Endothelial cell of umbilical vein (primary cell): ENCODE results near the gene CLIC3. TPM values are rescaled to one million over a fixed set of nuclear protein-coding genes. Genes with fewer than 3 reads are reported as not detected.

Experiments used
- BruUV-seq: library from RNA; stranded (reverse); fragments of 400-500 nt; replicated peaks from 2 replicates; lab custom pipeline; 2021; lab: Mats Ljungman, UMichigan
- CTCF ChIA-PET: fragments of 300-600, 350-600 bp; sonication (Branson Sonifier 250); formaldehyde crosslinking; loops from one replicate; lab custom pipeline; 2021; ENCODE audit warnings: antibody characterized with exemption, inconsistent platforms; lab: Charles Lee
- POLR2A ChIA-PET: fragments of 300-600, 350-600 bp; sonication (Branson Sonifier 250); formaldehyde crosslinking; loops from one replicate; lab custom pipeline; 2021; ENCODE audit warnings: antibody characterized with exemption, inconsistent platforms; lab: Charles Lee
- DNase-seq: peaks from one replicate; pipeline ENCODE4 v3.0.0-alpha.2; 2011; ENCODE audit warnings: low read depth, low spot score
- FAIRE-seq: peaks from 2 replicates; lab custom pipeline; 2011; peaks lifted over from hg19 to GRCh38; lab: Jason Lieb, UNC
- H2AFZ ChIP-seq: 2 replicates; pipeline ENCODE4 v1.6.0; 2012; ENCODE audit warnings: low read depth, low read length, control low read depth, inconsistent platforms
- H3K27ac ChIP-seq: 2 replicates; pipeline ENCODE4 v1.5.1; 2011; ENCODE audit warnings: low read depth, mild to moderate bottlenecking, control low read depth, low read length, moderate library complexity; ENCODE audit not compliant: insufficient read depth
- H3K27me3 ChIP-seq, 2 experiments: 2 replicates each; pipeline versions ENCODE4 v1.6.0 to v1.6.1; 2011; ENCODE audit warnings: low read length in 2 of 2, mixed read lengths in 1 of 2; ENCODE audit not compliant: control insufficient read depth in 2 of 2, insufficient read depth in 2 of 2
- H3K36me3 ChIP-seq, 2 experiments: 2 replicates in 1 of 2; 3 replicates in 1 of 2; pipeline ENCODE4 v1.5.1; 2011; ENCODE audit warnings: low read length in 2 of 2, mild to moderate bottlenecking in 1 of 2, moderate library complexity in 1 of 2; ENCODE audit not compliant: control insufficient read depth in 2 of 2, insufficient read depth in 2 of 2; ENCODE audit errors: extremely low read depth in 1 of 2
- H3K4me1 ChIP-seq: 3 replicates; pipeline ENCODE4 v1.5.1; 2011; ENCODE audit warnings: mild to moderate bottlenecking, low read length; ENCODE audit not compliant: control insufficient read depth, insufficient read depth; ENCODE audit errors: extremely low read depth
- H3K4me2 ChIP-seq: 2 replicates; pipeline ENCODE4 v1.6.1; 2011; ENCODE audit warnings: low read length, control low read depth, mixed read lengths; ENCODE audit not compliant: insufficient read depth
- H3K4me3 ChIP-seq, 3 experiments: fragments of 200-600 bp in 1 of 3; sonication (generic), shearing (Covaris generic) in 1 of 3; replicated peaks in 1 of 3; 2 replicates each; pipeline ENCODE4 v1.5.1; 2011 to 2016; ENCODE audit warnings: control low read depth in 3 of 3, low read length in 3 of 3, mild to moderate bottlenecking in 2 of 3, inconsistent platforms in 1 of 3, low read depth in 1 of 3, moderate library complexity in 1 of 3; ENCODE audit not compliant: insufficient read depth in 1 of 3
- H3K79me2 ChIP-seq: 2 replicates; pipeline ENCODE4 v1.6.0; 2012; ENCODE audit warnings: low read length, inconsistent platforms; ENCODE audit not compliant: control insufficient read depth, insufficient read depth
- H3K9ac ChIP-seq: replicated peaks from 2 replicates; pipeline ENCODE3; 2011; ENCODE audit warnings: low read length, control low read depth; ENCODE audit not compliant: insufficient read depth; ENCODE audit errors: extremely low read depth
- H3K9me1 ChIP-seq: replicated peaks from 3 replicates; pipeline ENCODE4 v1.6.0; 2011; ENCODE audit warnings: mild to moderate bottlenecking, low read length; ENCODE audit not compliant: control insufficient read depth, insufficient read depth; ENCODE audit errors: extremely low read depth
- H3K9me3 ChIP-seq: replicated peaks from 2 replicates; pipeline ENCODE4 v1.5.1; 2012; ENCODE audit warnings: low read length, inconsistent platforms; ENCODE audit not compliant: control insufficient read depth, insufficient read depth
- H4K20me1 ChIP-seq: replicated peaks from 2 replicates; pipeline ENCODE3; 2011; ENCODE audit warnings: mild to moderate bottlenecking, low read length; ENCODE audit not compliant: control insufficient read depth, insufficient read depth; ENCODE audit errors: extremely low read depth
- CTCF ChIP-seq, 2 donors: IDR thresholded peaks; 1 replicate in 1 of 2; 2 replicates in 1 of 2; pipeline ENCODE4 v1.5.1; 2011; ENCODE audit warnings: low read length in 2 of 2, mild to moderate bottlenecking in 2 of 2, moderate library complexity in 2 of 2, control low read depth in 1 of 2, inconsistent platforms in 1 of 2, low read depth in 1 of 2; ENCODE audit not compliant: insufficient read depth in 1 of 2; ENCODE audit errors: extremely low read depth in 1 of 2
- EZH2 ChIP-seq: IDR thresholded peaks from 2 replicates; pipeline ENCODE4 v1.6.1; 2012; ENCODE audit warnings: borderline replicate concordance, low read depth, mild to moderate bottlenecking, moderate library complexity, low read length, inconsistent platforms; ENCODE audit not compliant: severe bottlenecking
- FOS ChIP-seq: IDR thresholded peaks from 2 replicates; pipeline ENCODE4 v1.6.1; 2011; ENCODE audit warnings: mild to moderate bottlenecking, low read length, moderate library complexity, borderline replicate concordance; ENCODE audit not compliant: insufficient read depth
- GATA2 ChIP-seq: IDR thresholded peaks from 2 replicates; pipeline ENCODE4 v1.7.0; 2011; ENCODE audit warnings: low read depth, mild to moderate bottlenecking, moderate library complexity, mixed read lengths, low read length; ENCODE audit not compliant: insufficient read length, insufficient read depth
- JUN ChIP-seq: IDR thresholded peaks from 2 replicates; pipeline ENCODE4 v1.6.1; 2011; ENCODE audit warnings: borderline replicate concordance, low read depth; ENCODE audit not compliant: insufficient read length, insufficient read depth
- MAX ChIP-seq: IDR thresholded peaks from 2 replicates; pipeline ENCODE4 v1.6.1; 2011; ENCODE audit not compliant: insufficient read depth, insufficient read length
- MYC ChIP-seq: IDR thresholded peaks from one replicate; pipeline ENCODE4 v1.6.1; 2011; ENCODE audit warnings: mild to moderate bottlenecking, low read depth, low read length
- POLR2A ChIP-seq: IDR thresholded peaks from 2 replicates; pipeline ENCODE4 v1.6.1; 2012; ENCODE audit warnings: low read depth, mild to moderate bottlenecking, control low read depth, low read length
- POLR2AphosphoS5 ChIP-seq: IDR thresholded peaks from 2 replicates; pipeline ENCODE4 v1.6.1; 2012; ENCODE audit warnings: low read depth, mild to moderate bottlenecking, control low read depth, low read length, moderate library complexity; ENCODE audit not compliant: insufficient read depth
- dilution Hi-C: fragments of 300-500 bp; cut with MboI; formaldehyde crosslinking; loops from one replicate; pipeline ENCODE4 v1.15.0; 2019; ENCODE audit warnings: low sequenced_read_pairs; ENCODE audit not compliant: extremely low pct_ligation_motif_present
- intact Hi-C: fragments of 100-400 bp; cut with micrococcal nuclease; formaldehyde crosslinking; loops from one replicate; pipeline ENCODE4 v1.10.0; 2022
- polyA plus RNA-seq, 4 experiments: library from polyadenylated mRNA; depleted of rRNA in 3 of 4; stranded (reverse) in 3 of 4; unstranded in 1 of 4; fragments of >200 nt; gene quantifications; 2 replicates each; pipeline versions ENCODE4 v1.2.1 to v1.2.3, GENCODE V29; 2011 to 2012; ENCODE audit warnings: missing spikeins in 1 of 4
- total RNA-seq: library from RNA; stranded (reverse); gene quantifications from 2 replicates; pipeline ENCODE4 v1.2.3, GENCODE V29; 2021

CLIC3 gene
- total and polyA plus RNA-seq, 2 donors (not counting 3 experiments of a cell fraction or from before 2014, with no cell fraction given), result 2.3 TPM; not detected in 1

GRCh38 chr9:136956604-136957003 lies 39.8 kb downstream of the CLIC3 start:
- Histone ChIP-seq H3K36me3 (no peaks in the 10 kb centered on the region), H3K4me3 (no peak overlapping the region), H3K4me1 (no peaks in the 10 kb centered on the region), H3K9ac (no peak overlapping the region), H3K27me3 (no peaks in the 10 kb centered on the region), H3K4me2 (no peak overlapping the region), H3K27ac (no peak overlapping the region), H2AFZ (no peak overlapping the region), H3K79me2 (no peaks in the 10 kb centered on the region), H3K9me3 (no peaks in the 10 kb centered on the region), H4K20me1 (no peaks in the 10 kb centered on the region), H3K9me1 (no peaks in the 10 kb centered on the region)
- ChIA-PET POLR2A (no interaction called here), CTCF (no interaction called here)
- TF ChIP-seq GATA2 (no peak), MYC (no peak), POLR2A (no peak), FOS (no peak), POLR2AphosphoS5 (no peak), MAX (no peak), JUN (no peak), CTCF (IDR thresholded peaks at IDR 0.05; ENCODE audit: extremely low read depth in 1 of 2, insufficient read depth in 1 of 2, low read depth in 1 of 2, low read length in 2 of 2) (no peak), EZH2 (no peak)
- intact Hi-C loops (no loop called here), dilution Hi-C loops (no loop called here)
- no peak for DNase-seq
- FAIRE-seq, result no peak
- no TSS peak for BruUV-seq
